Type B pancreatic cell (in vitro differentiated cells): ENCODE measurements around the gene E2F1. TPM values are rescaled to one million over a fixed set of nuclear protein-coding genes. Genes with fewer than 3 reads are reported as not detected.

ENCODE experiments used
- DNase-seq: peaks from one replicate; pipeline ENCODE4 v3.0.0; 2021; ENCODE audit warnings: mixed read lengths; ENCODE audit not compliant: unreplicated experiment; ENCODE audit errors: extremely low spot score
- H3K27ac Mint-ChIP-seq: 2 replicates; pipeline ENCODE4 v1.8.0; 2021; ENCODE audit warnings: mild to moderate bottlenecking, mixed read lengths
- H3K27me3 Mint-ChIP-seq: 2 replicates; pipeline ENCODE4 v1.8.0; 2021; ENCODE audit warnings: mixed read lengths
- H3K36me3 Mint-ChIP-seq: 2 replicates; pipeline ENCODE4 v1.8.0; 2021; ENCODE audit warnings: mixed read lengths
- H3K4me1 Mint-ChIP-seq: one replicate; pipeline ENCODE4 v1.8.0; 2021; ENCODE audit warnings: mixed read lengths; ENCODE audit not compliant: unreplicated experiment
- H3K4me3 Mint-ChIP-seq: 2 replicates; pipeline ENCODE4 v1.8.0; 2021; ENCODE audit warnings: mild to moderate bottlenecking, mixed read lengths
- H3K9me3 Mint-ChIP-seq: 2 replicates; pipeline ENCODE4 v1.8.0; 2021; ENCODE audit warnings: mixed read lengths
- total RNA-seq: library from RNA; stranded (reverse); gene quantifications from 2 replicates; pipeline ENCODE4 v1.2.1, GENCODE V29; 2021; ENCODE audit warnings: low replicate concordance
- TF ChIP-seq, protein P1 (sequence below): fragments of 200-600 bp; sonication (generic); conservative IDR thresholded peaks from 2 replicates; pipeline ENCODE4 v1.5.0; 2021; ENCODE audit warnings: antibody characterized with exemption, mild to moderate bottlenecking

The E2F1 gene
- total RNA-seq, 1 donor from 2014 or later = 32.8 TPM

DNA sequence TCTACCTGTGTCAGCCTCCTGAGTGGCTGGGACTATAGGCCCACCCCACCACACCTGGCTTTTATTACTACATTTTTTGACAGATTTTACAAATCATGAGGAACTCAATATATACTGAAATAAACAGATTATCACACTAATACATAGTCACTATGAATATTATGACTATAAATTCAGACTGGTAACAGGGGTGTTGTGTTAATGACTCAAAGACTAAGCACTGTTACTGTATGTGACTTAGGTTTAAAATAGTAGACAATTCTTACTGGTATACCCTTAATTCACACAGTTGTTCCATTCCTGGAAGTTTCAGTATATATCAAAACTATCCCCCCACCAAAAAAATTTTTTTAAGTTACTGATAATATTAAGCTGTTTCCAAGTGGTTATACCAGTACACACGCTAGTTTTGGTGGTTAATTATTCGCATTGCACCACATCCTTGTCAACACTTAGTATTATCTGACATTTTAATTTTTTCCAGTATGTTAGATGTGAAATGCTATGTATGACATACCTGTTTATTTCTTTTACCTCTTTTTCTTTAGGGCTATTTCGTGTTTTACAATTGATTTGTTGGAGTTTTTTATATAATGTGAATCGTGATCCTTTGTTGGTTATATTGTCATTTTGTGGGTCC lies 58.5 kb downstream of the E2F1 start:
- H3K4me1 Mint-ChIP-seq = no peaks in the 10 kb centered on the region
- H3K36me3 Mint-ChIP-seq = peaks cover 70% of the 10 kb centered on the region
- no peaks in the 10 kb centered on the region for H3K27me3 Mint-ChIP-seq
- TF ChIP-seq, protein P1, sequence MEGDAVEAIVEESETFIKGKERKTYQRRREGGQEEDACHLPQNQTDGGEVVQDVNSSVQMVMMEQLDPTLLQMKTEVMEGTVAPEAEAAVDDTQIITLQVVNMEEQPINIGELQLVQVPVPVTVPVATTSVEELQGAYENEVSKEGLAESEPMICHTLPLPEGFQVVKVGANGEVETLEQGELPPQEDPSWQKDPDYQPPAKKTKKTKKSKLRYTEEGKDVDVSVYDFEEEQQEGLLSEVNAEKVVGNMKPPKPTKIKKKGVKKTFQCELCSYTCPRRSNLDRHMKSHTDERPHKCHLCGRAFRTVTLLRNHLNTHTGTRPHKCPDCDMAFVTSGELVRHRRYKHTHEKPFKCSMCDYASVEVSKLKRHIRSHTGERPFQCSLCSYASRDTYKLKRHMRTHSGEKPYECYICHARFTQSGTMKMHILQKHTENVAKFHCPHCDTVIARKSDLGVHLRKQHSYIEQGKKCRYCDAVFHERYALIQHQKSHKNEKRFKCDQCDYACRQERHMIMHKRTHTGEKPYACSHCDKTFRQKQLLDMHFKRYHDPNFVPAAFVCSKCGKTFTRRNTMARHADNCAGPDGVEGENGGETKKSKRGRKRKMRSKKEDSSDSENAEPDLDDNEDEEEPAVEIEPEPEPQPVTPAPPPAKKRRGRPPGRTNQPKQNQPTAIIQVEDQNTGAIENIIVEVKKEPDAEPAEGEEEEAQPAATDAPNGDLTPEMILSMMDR = no peak
- no peak for DNase-seq
- no peak overlapping the region for H3K27ac Mint-ChIP-seq
- H3K4me3 Mint-ChIP-seq = no peak overlapping the region
- H3K9me3 Mint-ChIP-seq = no peaks in the 10 kb centered on the region

DNA sequence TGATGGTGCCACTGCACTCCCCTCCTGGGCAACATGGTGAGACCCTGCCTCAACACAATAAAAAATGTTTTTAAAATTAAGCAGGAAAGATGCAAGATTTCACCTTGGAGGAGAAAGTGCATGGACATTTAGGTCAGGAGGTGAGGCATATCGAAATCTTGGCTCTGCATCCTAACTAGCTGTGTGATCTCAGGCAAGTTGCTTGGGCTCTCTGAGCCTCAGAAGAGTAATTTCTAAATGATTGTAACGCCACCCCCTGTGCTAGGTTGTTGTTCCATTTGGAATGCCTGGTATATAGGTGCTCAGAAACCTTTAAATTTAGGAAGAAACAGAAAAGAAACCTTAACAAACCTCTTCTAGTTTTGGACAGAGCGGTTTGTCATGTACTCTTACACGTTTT lies 60.0 kb downstream of the E2F1 start:
- Mint-ChIP-seq H3K9me3 (no peaks in the 10 kb centered on the region), H3K4me3 (no peak overlapping the region), H3K27ac (no peak overlapping the region), H3K4me1 (no peaks in the 10 kb centered on the region), H3K36me3 (peaks cover 72% of the 10 kb centered on the region), H3K27me3 (no peaks in the 10 kb centered on the region)
- no peak for DNase-seq
- TF ChIP-seq, protein P1 = no peak

Other genes with a start within 250 kb of the E2F1 start
- gene SNTA1, start 242.6 kb downstream of the E2F1 start, total RNA-seq = 7.6 and 19.5 TPM in 2 replicates
- 39.8 and 52.3 TPM in 2 replicates for gene CBFA2T2, start 196.3 kb downstream of the E2F1 start, total RNA-seq
- 0.29 and 0.82 TPM in 2 replicates for gene C20orf144, start 24.1 kb downstream of the E2F1 start, total RNA-seq
- 1.7 and 2.6 TPM in 2 replicates for gene ACTL10, start 19.4 kb downstream of the E2F1 start, total RNA-seq
- gene NECAB3, start 12.0 kb downstream of the E2F1 start, total RNA-seq = 67.4 and 68.2 TPM in 2 replicates
- 10.3 and 12.2 TPM in 2 replicates for gene PXMP4, start 33.9 kb upstream of the E2F1 start, total RNA-seq
- gene ZNF341, start 45.6 kb upstream of the E2F1 start, total RNA-seq = 4.6 and 5.8 TPM in 2 replicates
- gene CHMP4B, start 125.0 kb upstream of the E2F1 start, total RNA-seq = 111 and 170 TPM in 2 replicates